GM20431 (cell line): ENCODE results near the gene STK31.
"Not testable (repeated sequence)": the region's sequence is repeated elsewhere in the genome, so short reads cannot be mapped to it uniquely, and the experiment has no call there.

Experiments
- in situ Hi-C: fragments of 300-500 bp; cut with MseI, MboI; formaldehyde crosslinking; loops from one replicate; pipeline ENCODE4 v1.15.0; 2020; ENCODE audit warnings: low sequenced_read_pairs; ENCODE audit not compliant: unreplicated experiment

The STK31 gene

DNA sequence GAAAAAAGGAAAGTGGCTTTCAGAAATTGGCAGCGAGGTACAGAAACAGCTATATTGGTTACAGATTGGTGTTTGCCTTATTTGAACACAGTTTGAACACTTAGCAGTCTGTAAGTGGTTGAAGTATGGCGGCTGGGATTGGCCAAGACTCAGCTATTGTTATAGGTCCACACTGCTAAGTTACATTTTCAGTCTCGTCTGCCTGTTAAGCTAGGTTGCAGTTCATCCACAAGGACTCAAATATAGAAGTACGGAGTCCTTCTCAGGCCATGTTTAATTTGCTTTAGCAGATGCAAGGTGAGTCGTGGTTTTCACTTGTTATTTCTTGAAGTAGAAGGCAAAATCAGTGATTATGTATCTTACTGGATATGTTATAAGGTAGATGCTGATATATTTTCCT is 73.1 kb downstream of the STK31 start:
- in situ Hi-C loops = no loop called here

- in situ Hi-C loops = no loop called here
These were observed 77.3 kb downstream of the STK31 start for GRCh38 chr7:23787272-23787671.

GRCh38 chr7:23788843-23789242 is 78.8 kb downstream of the STK31 start:
- in situ Hi-C loops = no loop called here

DNA sequence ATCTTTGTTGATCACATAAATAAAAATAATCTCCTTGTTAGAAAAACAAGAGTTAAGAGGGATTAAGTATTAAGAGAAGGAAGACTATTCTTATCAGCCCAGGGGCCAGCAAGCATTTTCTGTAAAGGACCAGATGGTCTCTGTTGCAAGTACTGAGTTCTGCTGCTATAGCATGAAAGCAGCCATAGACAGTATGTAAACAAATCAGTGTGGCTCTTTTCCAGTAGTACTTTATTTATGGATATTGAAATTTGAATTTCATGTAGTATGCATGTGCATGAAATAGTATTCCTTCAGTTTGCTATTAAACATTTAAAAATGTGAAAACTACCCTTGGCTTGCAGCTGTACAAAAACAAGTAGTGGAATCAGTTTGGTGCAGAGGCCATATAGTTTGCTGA is 81.7 kb downstream of the STK31 start:
- in situ Hi-C loops = no loop called here

DNA sequence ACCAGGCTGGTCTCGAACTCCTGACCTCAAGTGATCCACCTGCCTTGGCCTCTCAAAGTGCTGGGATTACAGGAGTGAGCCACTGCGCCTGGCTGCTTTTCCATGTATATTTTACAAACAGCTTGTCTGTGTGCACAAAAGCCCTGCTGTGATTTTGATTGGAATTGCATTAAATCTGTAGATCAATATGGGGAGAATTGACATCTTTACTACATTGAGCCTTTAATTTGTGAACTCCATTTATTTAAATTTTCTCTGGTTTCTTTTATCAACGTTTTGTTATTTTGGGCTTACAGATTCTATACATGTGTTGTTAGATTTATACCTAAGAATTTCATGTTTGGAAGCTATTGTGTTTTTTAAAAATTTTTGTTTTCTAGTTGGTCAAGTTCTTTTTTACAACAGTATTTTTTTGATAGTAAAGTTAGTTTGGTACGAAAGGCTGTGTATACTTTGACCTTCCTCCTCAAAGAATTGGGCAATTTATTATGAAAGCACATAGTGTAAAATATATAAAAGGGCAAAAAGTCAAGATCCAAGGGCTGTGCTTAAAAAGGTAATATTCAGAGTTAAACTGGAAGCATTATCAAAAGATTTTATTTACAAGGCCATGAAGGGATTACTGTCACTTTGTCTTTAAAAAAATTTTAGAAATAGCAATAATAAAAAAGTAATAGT is 92.8 kb downstream of the STK31 start:
- in situ Hi-C loops = no loop called here

DNA sequence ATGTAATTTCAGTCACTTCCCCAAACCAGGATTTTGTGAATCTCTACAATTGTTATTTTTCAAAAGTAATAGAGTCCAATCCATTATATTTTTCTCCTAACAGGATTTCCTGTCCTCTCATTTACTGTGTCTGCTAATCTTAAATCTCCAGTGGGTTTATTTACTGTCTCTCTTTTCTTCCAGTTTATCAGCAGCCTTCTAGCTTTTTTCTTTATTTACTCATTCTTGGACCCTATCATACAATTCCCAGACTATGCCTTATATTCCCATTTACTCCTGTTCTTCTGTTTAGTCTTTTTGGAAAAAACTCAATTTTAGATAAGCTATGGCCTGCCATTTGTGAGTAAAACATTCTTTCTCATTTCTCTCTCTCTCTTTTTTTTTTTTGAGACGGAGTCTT is 94.7 kb downstream of the STK31 start:
- in situ Hi-C loops = no loop called here

GRCh38 chr7:23808421-23808820 is 98.4 kb downstream of the STK31 start:
- in situ Hi-C loops = no loop called here

- in situ Hi-C loops = no loop called here
These were observed 100.1 kb downstream of the STK31 start for GRCh38 chr7:23810099-23810498.

DNA sequence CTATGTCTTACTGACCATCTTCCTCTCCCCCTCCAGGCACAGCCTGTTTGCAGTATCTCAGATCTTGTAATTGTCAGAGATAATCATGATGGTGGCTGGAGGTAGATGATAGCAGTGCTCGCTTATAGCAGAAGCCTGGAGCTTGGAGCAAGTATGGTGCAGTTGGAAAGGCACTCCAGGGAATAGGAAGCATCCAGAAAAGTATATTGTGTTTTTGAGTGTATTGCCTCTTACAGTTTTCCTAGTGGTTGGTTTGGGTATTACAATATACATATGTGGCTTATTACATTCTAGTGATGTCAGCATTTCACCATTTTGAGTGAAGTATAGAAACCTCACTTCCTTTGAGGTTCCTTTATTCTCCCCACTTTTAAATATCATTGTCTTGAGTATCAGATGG is 101.5 kb downstream of the STK31 start:
- in situ Hi-C loops = no loop called here

GRCh38 chr7:23828125-23828524 is 118.1 kb downstream of the STK31 start:
- in situ Hi-C loops = not testable (repeated sequence)

- in situ Hi-C loops = not testable (repeated sequence)
These were observed 122.7 kb downstream of the STK31 start for GRCh38 chr7:23832733-23833132.

- in situ Hi-C loops = no loop called here
These were observed 123.4 kb downstream of the STK31 start for GRCh38 chr7:23833405-23833804.

GRCh38 chr7:23844837-23845236 is 134.8 kb downstream of the STK31 start:
- in situ Hi-C loops = not testable (repeated sequence)

DNA sequence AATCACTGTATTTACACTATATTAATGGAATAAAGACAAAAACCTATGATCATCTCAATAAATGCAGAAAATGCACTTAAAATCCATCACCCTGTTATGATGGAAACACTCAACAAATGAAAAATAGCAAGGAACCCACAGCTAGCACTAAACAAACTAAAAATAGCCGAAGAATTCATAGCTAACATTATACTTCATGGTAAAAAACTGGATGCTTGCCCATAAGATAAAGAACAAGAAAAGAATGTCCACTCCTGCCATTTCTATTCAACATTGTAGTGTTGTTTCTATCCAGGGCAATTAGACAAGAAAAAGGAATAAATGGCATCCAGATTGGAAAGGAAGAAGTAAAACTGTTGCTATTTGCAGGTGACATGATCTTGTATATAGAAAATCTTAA is 142.1 kb downstream of the STK31 start:
- in situ Hi-C loops = no loop called here

- in situ Hi-C loops = no loop called here
These were observed 143.0 kb downstream of the STK31 start for GRCh38 chr7:23852988-23853387.

DNA sequence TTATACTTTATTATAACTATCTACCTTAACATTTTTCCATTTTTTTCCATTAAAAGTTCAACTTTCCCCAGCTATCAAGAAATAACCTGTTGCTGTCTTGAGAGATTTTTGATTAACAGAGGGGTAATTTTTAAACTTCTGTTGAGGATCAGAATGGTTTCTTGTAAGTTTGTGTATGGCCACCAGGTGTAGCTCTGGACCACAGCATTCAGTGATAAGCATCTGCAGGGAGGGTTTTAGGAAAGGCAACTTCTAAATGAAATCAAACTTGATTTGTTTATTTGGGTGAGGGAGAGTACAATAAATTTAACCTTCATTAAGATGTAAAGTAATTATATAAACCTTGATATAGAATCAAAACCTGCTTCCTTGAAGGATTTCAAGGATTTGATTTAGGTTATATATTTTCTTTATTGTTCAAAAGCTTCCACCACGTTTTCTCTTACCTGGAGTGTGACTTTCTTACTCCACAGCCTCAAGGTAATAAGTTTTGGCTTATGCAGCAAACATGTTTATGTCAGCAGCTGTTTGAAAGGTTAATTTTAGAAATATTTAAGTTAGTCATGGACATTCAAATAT is 153.3 kb downstream of the STK31 start:
- in situ Hi-C loops = no loop called here

DNA sequence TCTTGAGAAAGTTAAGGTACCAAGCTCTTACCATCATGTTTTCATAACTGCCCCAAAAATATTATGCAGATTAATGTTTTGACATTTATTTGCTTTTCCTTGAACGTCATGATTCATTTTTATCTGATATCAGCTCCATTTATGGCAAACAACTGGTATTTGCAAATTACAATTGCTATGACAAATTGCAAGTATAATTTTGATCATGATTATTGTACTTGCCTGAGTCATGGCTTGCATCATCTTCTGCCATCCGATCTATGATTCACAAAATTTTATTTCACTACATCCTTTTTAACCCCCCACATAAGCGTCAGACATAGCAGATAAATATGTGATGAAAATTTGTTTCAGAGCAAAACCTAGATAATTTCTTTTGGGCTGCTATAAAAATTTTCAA is 155.0 kb downstream of the STK31 start:
- in situ Hi-C loops = no loop called here

DNA sequence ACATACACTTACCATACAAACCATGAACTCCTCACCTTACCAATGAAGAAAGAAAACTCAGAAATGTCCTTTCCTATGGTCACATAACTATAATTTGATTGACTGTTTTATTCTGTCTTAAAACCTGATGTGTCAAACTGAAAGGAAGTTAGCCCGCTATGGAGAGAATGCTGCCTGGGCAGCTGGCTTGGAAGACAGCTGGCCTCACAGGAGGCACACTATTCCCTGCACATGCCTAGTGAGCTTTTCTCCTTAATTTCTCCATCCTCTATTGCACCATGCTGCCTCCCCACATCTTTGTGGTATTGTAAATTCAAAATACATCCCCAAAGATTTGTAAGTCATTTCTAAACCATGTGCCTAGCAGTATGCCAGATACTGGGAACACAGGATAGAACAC is 163.3 kb downstream of the STK31 start:
- in situ Hi-C loops = no loop called here

DNA sequence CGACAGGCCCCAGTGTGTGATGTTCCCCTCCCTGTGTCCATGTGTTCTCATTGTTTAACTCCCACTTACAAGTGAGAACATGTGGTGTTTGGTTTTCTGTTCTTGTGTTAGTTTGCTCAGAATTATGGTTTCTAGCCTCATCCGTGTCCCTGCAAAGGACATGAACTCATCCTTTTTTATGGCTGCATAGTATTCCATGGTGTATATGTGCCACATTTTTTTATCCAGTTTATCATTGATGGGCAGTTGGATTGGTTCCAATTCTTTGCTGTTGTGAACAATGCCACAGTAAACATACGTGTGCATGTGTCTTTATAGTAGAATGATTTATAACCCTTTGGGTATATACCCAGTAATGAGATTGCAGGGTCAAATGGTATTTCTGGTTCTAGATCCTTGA is 166.5 kb downstream of the STK31 start:
- in situ Hi-C loops = not testable (repeated sequence)
